HepG2 (cell line): ENCODE data around the gene LDLRAD2. TPM values are rescaled to one million over a fixed set of nuclear protein-coding genes. Genes with fewer than 3 reads are reported as not detected.

ENCODE experiments used
- ATAC-seq: fragments of 200-7000 bp; cut with Tn5 transposase; 3 replicates; pipeline ENCODE4 v1.9.1; 2020; ENCODE audit warnings: mild to moderate bottlenecking, moderate library complexity
- BruUV-seq: library from RNA; stranded (reverse); fragments of 400-500 nt; replicated peaks from 2 replicates; lab custom pipeline; 2021; lab: Mats Ljungman, UMichigan
- CTCF ChIA-PET: fragments of 300-600 bp; formaldehyde crosslinking; extraction: SDS; loops from one replicate; lab custom pipeline; 2021; ENCODE audit warnings: low total read pairs, inconsistent platforms, low intra/inter-chr PET ratio; lab: Yijun Ruan, JAX
- POLR2A ChIA-PET: fragments of 350-600 bp; sonication (Branson Sonifier 250); formaldehyde crosslinking; loops from one replicate; lab custom pipeline; 2020; ENCODE audit warnings: antibody characterized with exemption, inconsistent platforms; lab: Yijun Ruan, JAX
- DNase-seq: peaks from one replicate; pipeline ENCODE4 v3.0.0-alpha.2; 2015; ENCODE audit warnings: low spot score
- FAIRE-seq: peaks from 3 replicates; lab custom pipeline; 2011; peaks lifted over from hg19 to GRCh38; lab: Jason Lieb, UNC
- H2AFZ ChIP-seq: one replicate; pipeline ENCODE4 v1.6.1; 2011; ENCODE audit warnings: low read length, inconsistent platforms
- H3K27ac ChIP-seq: fragments of 300-600 bp; 3 replicates; pipeline ENCODE4 v1.8.0; 2011; ENCODE audit warnings: mixed run types, mild to moderate bottlenecking, mixed read lengths, low read length, inconsistent platforms; ENCODE audit not compliant: insufficient read depth; ENCODE audit errors: extremely low read length
- H3K27me3 ChIP-seq, 2 experiments: fragments of 200-600 bp in 1 of 2; 2 replicates in 1 of 2; 3 replicates in 1 of 2; pipeline versions ENCODE4 v1.6.0 to v1.8.0; 2011; ENCODE audit warnings: low read length in 2 of 2, mild to moderate bottlenecking in 2 of 2, moderate library complexity in 2 of 2, inconsistent platforms in 1 of 2; ENCODE audit not compliant: insufficient read depth in 2 of 2, control insufficient read depth in 1 of 2
- H3K36me3 ChIP-seq, 2 experiments: fragments of 200-600 bp in 1 of 2; replicated peaks in 1 of 2; 2 replicates in 1 of 2; 3 replicates in 1 of 2; pipeline versions ENCODE4 v1.5.1 to v1.8.0; 2011; ENCODE audit warnings: low read length in 2 of 2, inconsistent platforms in 1 of 2; ENCODE audit not compliant: insufficient read depth in 2 of 2, control insufficient read depth in 1 of 2
- H3K4me1 ChIP-seq: 2 replicates; pipeline ENCODE4 v1.5.1; 2012; ENCODE audit warnings: low read length, inconsistent platforms; ENCODE audit not compliant: insufficient read depth
- H3K4me2 ChIP-seq: 2 replicates; pipeline ENCODE4 v1.6.0; 2011; ENCODE audit warnings: low read depth, low read length, inconsistent platforms
- H3K4me3 ChIP-seq, 3 experiments: fragments of 200-600 bp in 1 of 3; sonication (generic), shearing (Covaris generic) in 1 of 3; replicated peaks in 1 of 3; 2 replicates each; pipeline ENCODE4 v1.5.1; 2011 to 2016; ENCODE audit warnings: low read length in 3 of 3, inconsistent platforms in 2 of 3, low read depth in 2 of 3, mild to moderate bottlenecking in 2 of 3, control low read depth in 1 of 3, mixed read lengths in 1 of 3; ENCODE audit not compliant: insufficient read depth in 1 of 3
- H3K79me2 ChIP-seq: one replicate; pipeline ENCODE4 v1.6.1; 2011; ENCODE audit warnings: low read length, inconsistent platforms; ENCODE audit not compliant: insufficient read depth
- H3K9ac ChIP-seq: 2 replicates; pipeline ENCODE4 v1.6.0; 2011; ENCODE audit warnings: mild to moderate bottlenecking, low read depth, low read length, inconsistent platforms; ENCODE audit not compliant: insufficient read depth
- H3K9me3 ChIP-seq: 2 replicates; pipeline ENCODE4 v1.5.1; 2012; ENCODE audit warnings: mild to moderate bottlenecking, low read length
- H4K20me1 ChIP-seq: 2 replicates; pipeline ENCODE4 v1.6.0; 2011; ENCODE audit warnings: inconsistent platforms, mild to moderate bottlenecking, low read length, moderate library complexity; ENCODE audit not compliant: insufficient read depth
- DDIT3 ChIP-seq: sonication (generic); formaldehyde crosslinking; IDR thresholded peaks from 2 replicates; pipeline ENCODE4 v1.4.0; 2020; ENCODE audit warnings: mild to moderate bottlenecking, missing genetic modification reagents
- GABPB1 ChIP-seq: IDR thresholded peaks from 2 replicates; pipeline ENCODE4 v1.6.1; 2016; ENCODE audit warnings: mild to moderate bottlenecking, missing genetic modification reagents, moderate library complexity, missing compliant biosample characterization
- NFIC ChIP-seq: IDR thresholded peaks from 2 replicates; pipeline ENCODE4 v1.6.1; 2012; ENCODE audit warnings: mild to moderate bottlenecking, low read length, inconsistent platforms
- NFYB ChIP-seq: sonication (generic); formaldehyde crosslinking; IDR thresholded peaks from 2 replicates; pipeline ENCODE4 v1.4.0; 2020; ENCODE audit warnings: missing genetic modification reagents
- SIN3B ChIP-seq: fragments of 150-350 bp; IDR thresholded peaks from 2 replicates; pipeline ENCODE4 v1.6.1; 2014; ENCODE audit warnings: low read length
- TARDBP ChIP-seq: sonication (generic); formaldehyde crosslinking; IDR thresholded peaks from 2 replicates; pipeline ENCODE4 v1.8.0; 2022; ENCODE audit warnings: mild to moderate bottlenecking, missing genetic modification reagents
- TEAD2 ChIP-seq: sonication (generic); formaldehyde crosslinking; IDR thresholded peaks from 2 replicates; pipeline ENCODE4 v1.9.0; 2021; ENCODE audit warnings: missing genetic modification reagents
- ZBED4 ChIP-seq: sonication (generic); formaldehyde crosslinking; IDR thresholded peaks from 2 replicates; pipeline ENCODE4 v1.4.0; 2020; ENCODE audit warnings: missing genetic modification reagents, borderline replicate concordance
- ZNF224 ChIP-seq: sonication (generic); formaldehyde crosslinking; IDR thresholded peaks from 2 replicates; pipeline ENCODE4 v1.5.0; 2020; ENCODE audit warnings: mild to moderate bottlenecking, missing genetic modification reagents
- ZNF3 ChIP-seq: IDR thresholded peaks from 2 replicates; pipeline ENCODE4 v1.7.0; 2017; ENCODE audit warnings: inconsistent platforms
- ZNF83 ChIP-seq: sonication (generic); formaldehyde crosslinking; IDR thresholded peaks from 2 replicates; pipeline ENCODE4 v1.4.0; 2020; ENCODE audit warnings: missing genetic modification reagents, mild to moderate bottlenecking, borderline replicate concordance
- ZZZ3 ChIP-seq: sonication (generic); formaldehyde crosslinking; IDR thresholded peaks from 2 replicates; pipeline ENCODE4 v1.4.0; 2020; ENCODE audit warnings: missing genetic modification reagents, mild to moderate bottlenecking, borderline replicate concordance
- WGBS: methylation state at CpG from one replicate; pipeline ENCODE4 v1.1.6; 2017; ENCODE audit warnings: low lambda C conversion rate; 5-methylcytosine and 5-hydroxymethylcytosine counted together
- in situ Hi-C: cut with HindIII; loops from 2 replicates; pipeline ENCODE4 v1.10.0; 2017; ENCODE audit warnings: low pct_unique_long_range_greater_than_20kb; ENCODE audit not compliant: extremely low pct_ligation_motif_present
- intact Hi-C: fragments of 100-400 bp; cut with micrococcal nuclease; formaldehyde crosslinking; loops from one replicate; pipeline ENCODE4 v1.10.0; 2022; ENCODE audit not compliant: unreplicated experiment
- polyA plus RNA-seq, 8 experiments: library from polyadenylated mRNA; depleted of rRNA in 3 of 8; stranded (reverse) in 7 of 8; unstranded in 1 of 8; fragments of >200 nt; fragmentation: Illumina TruSeq in 4 of 8; extraction: Trizol in 4 of 8; gene quantifications; 2 replicates each; pipeline versions ENCODE4 v1.2.1 to v1.2.3, GENCODE V29; 2011 to 2016; ENCODE audit warnings: low read depth in 4 of 8, missing spikeins in 1 of 8, mixed read lengths in 1 of 8; ENCODE audit not compliant: insufficient read depth in 1 of 8
- total RNA-seq, 5 experiments: library from RNA; depleted of rRNA; stranded (reverse); fragments of >200 nt; fragmentation: Illumina TruSeq; extraction: Trizol; gene quantifications; 2 replicates each; pipeline ENCODE4 v1.2.3, GENCODE V29; 2016; ENCODE audit warnings: low read depth in 1 of 5
- TF ChIP-seq, protein P1 (sequence below): IDR thresholded peaks from 2 replicates; pipeline ENCODE4 v1.6.1; 2016; ENCODE audit warnings: control low read depth
- TF ChIP-seq, protein P2 (sequence below): sonication (generic); formaldehyde crosslinking; IDR thresholded peaks from 2 replicates; pipeline ENCODE4 v1.4.0; 2020; ENCODE audit warnings: mild to moderate bottlenecking, missing genetic modification reagents
- TF ChIP-seq, protein P3 (sequence below): sonication (generic); formaldehyde crosslinking; IDR thresholded peaks from 2 replicates; pipeline ENCODE4 v1.4.0; 2020; ENCODE audit warnings: low read depth, mild to moderate bottlenecking, missing genetic modification reagents

Gene LDLRAD2
- total and polyA plus RNA-seq, 2 of the 13 experiments (the other 11 are each of a cell fraction or from before 2014, with no cell fraction given), result not detected

DNA sequence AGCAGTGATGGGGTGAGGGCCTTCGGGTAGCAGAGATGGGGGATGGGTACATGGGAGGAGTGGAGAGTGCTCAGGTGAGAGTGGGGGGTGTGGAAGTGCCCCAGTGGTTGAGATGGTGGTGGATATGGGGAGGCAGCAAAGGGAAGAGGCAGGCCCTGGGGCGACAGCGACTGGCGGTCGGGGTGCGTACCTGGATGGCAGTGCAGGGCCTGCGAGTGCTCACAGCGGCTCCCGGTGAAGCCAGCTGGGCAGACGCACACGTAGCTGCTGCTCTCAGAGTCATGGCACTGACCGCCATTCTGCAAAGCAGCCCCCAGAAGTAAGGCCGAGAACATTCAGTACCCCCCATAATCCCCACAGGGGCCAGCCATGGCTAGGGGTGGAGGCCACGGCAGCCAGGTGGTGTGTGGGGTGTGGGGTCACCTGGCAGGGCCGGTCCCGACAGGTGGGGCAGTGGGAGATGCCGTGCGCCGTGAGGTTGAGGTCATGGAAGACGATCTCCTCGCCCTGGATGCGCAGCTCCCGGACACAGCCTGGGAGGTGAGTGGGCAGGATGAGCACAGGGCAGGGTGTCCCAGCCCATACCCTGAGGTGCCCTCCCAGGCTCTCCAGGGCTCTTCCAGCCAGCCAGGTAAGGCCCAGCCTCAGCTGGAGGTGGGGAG, 18.9 kb downstream of the LDLRAD2 start:
- H2AFZ ChIP-seq, result no peak overlapping the region
- peaks cover 32 to 47% of the 10 kb centered on the region in 2 experiments for H3K36me3 ChIP-seq
- CTCF ChIA-PET, result no interaction called here
- H4K20me1 ChIP-seq, result no peaks in the 10 kb centered on the region
- 0 out of 2 replicates have a peak, but pooled peaks cover 8% of the 10 kb centered on the region for H3K4me1 ChIP-seq
- WGBS, result 93% methylated on average over 14 of the region's 23 CpGs
- POLR2A ChIA-PET, result no interaction called here
- ATAC-seq (no peak), DNase-seq (no peak), FAIRE-seq (no peak)
- no peaks in the 10 kb centered on the region for H3K9me3 ChIP-seq
- no TSS peak for BruUV-seq
- intact Hi-C loops, result no loop called here
- H3K4me3 ChIP-seq, result no peak overlapping the region
- H3K79me2 ChIP-seq, result no peaks in the 10 kb centered on the region
- H3K27ac ChIP-seq, result no peak overlapping the region
- in situ Hi-C loops, result no loop called here
- H3K27me3 ChIP-seq, result no peaks in the 10 kb centered on the region
- no peak overlapping the region for H3K4me2 ChIP-seq
- no peak overlapping the region for H3K9ac ChIP-seq
- no peak for TF ChIP-seq ZNF224 (CRISPR knock-in tag)
- TF ChIP-seq NFIC, result no peak
- no peak for TF ChIP-seq SIN3B
- TF ChIP-seq TARDBP (CRISPR knock-in tag), result no peak
- TF ChIP-seq, protein P1, sequence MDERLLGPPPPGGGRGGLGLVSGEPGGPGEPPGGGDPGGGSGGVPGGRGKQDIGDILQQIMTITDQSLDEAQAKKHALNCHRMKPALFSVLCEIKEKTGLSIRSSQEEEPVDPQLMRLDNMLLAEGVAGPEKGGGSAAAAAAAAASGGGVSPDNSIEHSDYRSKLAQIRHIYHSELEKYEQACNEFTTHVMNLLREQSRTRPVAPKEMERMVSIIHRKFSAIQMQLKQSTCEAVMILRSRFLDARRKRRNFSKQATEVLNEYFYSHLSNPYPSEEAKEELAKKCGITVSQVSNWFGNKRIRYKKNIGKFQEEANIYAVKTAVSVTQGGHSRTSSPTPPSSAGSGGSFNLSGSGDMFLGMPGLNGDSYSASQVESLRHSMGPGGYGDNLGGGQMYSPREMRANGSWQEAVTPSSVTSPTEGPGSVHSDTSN (CRISPR knock-in tag), result no peak
- TF ChIP-seq DDIT3 (CRISPR knock-in tag), result no peak
- TF ChIP-seq NFYB, result no peak
- no peak for TF ChIP-seq ZNF3 (CRISPR knock-in tag)
- TF ChIP-seq ZNF83 (CRISPR knock-in tag), result no peak
- no peak for TF ChIP-seq ZZZ3 (CRISPR knock-in tag)
- TF ChIP-seq, protein P2, sequence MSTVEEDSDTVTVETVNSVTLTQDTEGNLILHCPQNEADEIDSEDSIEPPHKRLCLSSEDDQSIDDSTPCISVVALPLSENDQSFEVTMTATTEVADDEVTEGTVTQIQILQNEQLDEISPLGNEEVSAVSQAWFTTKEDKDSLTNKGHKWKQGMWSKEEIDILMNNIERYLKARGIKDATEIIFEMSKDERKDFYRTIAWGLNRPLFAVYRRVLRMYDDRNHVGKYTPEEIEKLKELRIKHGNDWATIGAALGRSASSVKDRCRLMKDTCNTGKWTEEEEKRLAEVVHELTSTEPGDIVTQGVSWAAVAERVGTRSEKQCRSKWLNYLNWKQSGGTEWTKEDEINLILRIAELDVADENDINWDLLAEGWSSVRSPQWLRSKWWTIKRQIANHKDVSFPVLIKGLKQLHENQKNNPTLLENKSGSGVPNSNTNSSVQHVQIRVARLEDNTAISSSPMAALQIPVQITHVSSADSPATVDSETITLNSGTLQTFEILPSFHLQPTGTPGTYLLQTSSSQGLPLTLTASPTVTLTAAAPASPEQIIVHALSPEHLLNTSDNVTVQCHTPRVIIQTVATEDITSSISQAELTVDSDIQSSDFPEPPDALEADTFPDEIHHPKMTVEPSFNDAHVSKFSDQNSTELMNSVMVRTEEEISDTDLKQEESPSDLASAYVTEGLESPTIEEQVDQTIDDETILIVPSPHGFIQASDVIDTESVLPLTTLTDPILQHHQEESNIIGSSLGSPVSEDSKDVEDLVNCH (CRISPR knock-in tag), result no peak
- no peak for TF ChIP-seq GABPB1 (CRISPR knock-in tag)
- TF ChIP-seq TEAD2 (CRISPR knock-in tag), result no peak
- TF ChIP-seq, protein P3, sequence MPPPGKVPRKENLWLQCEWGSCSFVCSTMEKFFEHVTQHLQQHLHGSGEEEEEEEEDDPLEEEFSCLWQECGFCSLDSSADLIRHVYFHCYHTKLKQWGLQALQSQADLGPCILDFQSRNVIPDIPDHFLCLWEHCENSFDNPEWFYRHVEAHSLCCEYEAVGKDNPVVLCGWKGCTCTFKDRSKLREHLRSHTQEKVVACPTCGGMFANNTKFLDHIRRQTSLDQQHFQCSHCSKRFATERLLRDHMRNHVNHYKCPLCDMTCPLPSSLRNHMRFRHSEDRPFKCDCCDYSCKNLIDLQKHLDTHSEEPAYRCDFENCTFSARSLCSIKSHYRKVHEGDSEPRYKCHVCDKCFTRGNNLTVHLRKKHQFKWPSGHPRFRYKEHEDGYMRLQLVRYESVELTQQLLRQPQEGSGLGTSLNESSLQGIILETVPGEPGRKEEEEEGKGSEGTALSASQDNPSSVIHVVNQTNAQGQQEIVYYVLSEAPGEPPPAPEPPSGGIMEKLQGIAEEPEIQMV (CRISPR knock-in tag), result no peak
- TF ChIP-seq ZBED4 (CRISPR knock-in tag), result no peak
